Stimulated activated CD4-positive, alpha-beta T cell treated with anti-CD3 and anti-CD28 coated beads, Interleukin-4, amount 100 ng/mL, for 48 hours (primary cell): ENCODE measurements around the gene SLC17A4.

Source experiments
- DNase-seq, 2 donors: peaks; one replicate each; pipeline ENCODE4 v3.0.0-alpha.2; 2020; ENCODE audit warnings: low read depth in 2 of 2

Gene SLC17A4

GRCh38 chr6:25749837-25750236 lies 4.7 kb upstream of the SLC17A4 start:
- DNase-seq, result no peak

GRCh38 chr6:25750906-25751305 lies 3.6 kb upstream of the SLC17A4 start:
- DNase-seq, result no peak

GRCh38 chr6:25753079-25753478 lies 1.5 kb upstream of the SLC17A4 start:
- DNase-seq, result no peak

GRCh38 chr6:25755483-25755882 lies 941 bp downstream of the SLC17A4 start:
- DNase-seq, result no peak

GRCh38 chr6:25756382-25757363 lies 2.1 kb downstream of the SLC17A4 start:
- no peak for DNase-seq

GRCh38 chr6:25757936-25758642 lies 3.5 kb downstream of the SLC17A4 start:
- DNase-seq, result no peak

GRCh38 chr6:25764611-25765010 lies 10.1 kb downstream of the SLC17A4 start:
- no peak for DNase-seq

- DNase-seq, result no peak
Measured at GRCh38 chr6:25768566-25768965, 14.0 kb downstream of the SLC17A4 start.

- DNase-seq, result no peak
Measured at GRCh38 chr6:25769983-25770382, 15.4 kb downstream of the SLC17A4 start.

GRCh38 chr6:25774120-25774715 lies 19.7 kb downstream of the SLC17A4 start:
- no peak for DNase-seq

GRCh38 chr6:25777031-25777430 lies 22.5 kb downstream of the SLC17A4 start:
- no peak for DNase-seq

- no peak for DNase-seq
Measured at GRCh38 chr6:25777856-25778649, 23.5 kb downstream of the SLC17A4 start.

GRCh38 chr6:25781134-25781533 lies 26.6 kb downstream of the SLC17A4 start:
- no peak for DNase-seq

GRCh38 chr6:25787428-25787827 lies 32.9 kb downstream of the SLC17A4 start:
- no peak for DNase-seq

- DNase-seq, result peak; percentile 25 to 41
Measured at GRCh38 chr6:25788305-25788922, 33.9 kb downstream of the SLC17A4 start.

- DNase-seq, result no peak
Measured at GRCh38 chr6:25789475-25789874, 34.9 kb downstream of the SLC17A4 start.

GRCh38 chr6:25792016-25792415 lies 37.5 kb downstream of the SLC17A4 start:
- DNase-seq, result no peak

- no peak for DNase-seq
Measured at GRCh38 chr6:25793970-25794369, 39.4 kb downstream of the SLC17A4 start.

GRCh38 chr6:25794784-25795183 lies 40.2 kb downstream of the SLC17A4 start:
- no peak for DNase-seq

GRCh38 chr6:25801436-25801835 lies 46.9 kb downstream of the SLC17A4 start:
- no peak for DNase-seq

GRCh38 chr6:25804804-25805203 lies 50.3 kb downstream of the SLC17A4 start:
- DNase-seq, result no peak
